ENCODE results near the gene ZNF493.

The ZNF493 gene

DNA sequence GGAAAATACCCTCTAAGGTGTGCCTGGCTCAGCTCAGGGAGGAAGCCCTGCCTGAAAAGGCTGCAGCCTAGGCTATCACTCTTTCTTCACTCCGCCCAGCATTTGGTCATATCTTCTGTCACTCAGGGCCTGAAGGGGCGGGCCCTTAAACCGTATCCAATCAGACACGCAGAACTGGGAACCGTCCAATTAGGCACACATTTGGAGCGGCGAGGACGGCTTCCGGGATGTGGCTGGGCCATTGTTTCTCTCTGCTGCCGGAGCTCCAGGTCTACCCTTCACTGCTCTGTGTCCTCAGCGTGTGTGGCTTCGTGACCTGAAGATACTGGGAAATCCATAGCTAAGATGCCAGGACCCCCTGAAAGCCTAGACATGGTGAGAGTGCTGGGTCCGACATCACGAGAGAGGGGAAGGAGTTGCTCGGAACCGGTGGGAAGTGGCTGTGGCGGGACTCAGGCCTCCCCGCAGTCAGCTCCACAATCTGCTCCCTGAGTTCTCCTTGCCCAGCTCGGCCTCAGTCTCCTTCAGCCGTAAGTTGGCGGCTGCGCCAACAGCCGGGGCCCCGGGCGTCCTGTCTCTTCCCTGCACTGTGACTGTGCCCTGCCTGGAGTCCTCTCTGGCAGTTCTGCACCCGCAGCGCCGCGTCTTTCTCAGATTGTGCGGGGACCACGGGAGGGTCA is at the start of gene ZNF493:
Gene ZNF493 (plus strand): TSS at position 241 of the 680 bp plus-strand sequence. CDS start 105 bp downstream, at position 346.
- DNase-seq, result peak; percentile 93

DNA sequence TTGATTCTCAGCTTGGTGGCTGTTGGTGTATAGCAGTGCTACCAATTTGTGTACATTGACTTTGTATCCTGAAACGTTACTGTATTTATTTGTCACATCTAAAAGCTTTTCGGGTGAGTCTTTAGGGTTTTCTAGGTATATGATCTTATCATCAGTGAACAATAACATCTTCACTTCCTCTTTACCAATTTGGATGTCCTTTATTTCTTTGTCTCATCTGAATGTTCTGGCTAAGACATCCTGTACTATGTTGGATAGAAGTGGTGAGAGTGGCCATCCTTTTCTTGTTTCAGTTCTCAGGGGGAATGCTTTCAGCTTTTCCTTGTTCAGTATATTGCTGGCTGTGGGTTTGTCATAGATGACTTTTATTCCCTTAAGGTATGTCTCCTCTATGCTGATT is 44.1 kb upstream of the ZNF493 start:
- no peak for DNase-seq

DNA sequence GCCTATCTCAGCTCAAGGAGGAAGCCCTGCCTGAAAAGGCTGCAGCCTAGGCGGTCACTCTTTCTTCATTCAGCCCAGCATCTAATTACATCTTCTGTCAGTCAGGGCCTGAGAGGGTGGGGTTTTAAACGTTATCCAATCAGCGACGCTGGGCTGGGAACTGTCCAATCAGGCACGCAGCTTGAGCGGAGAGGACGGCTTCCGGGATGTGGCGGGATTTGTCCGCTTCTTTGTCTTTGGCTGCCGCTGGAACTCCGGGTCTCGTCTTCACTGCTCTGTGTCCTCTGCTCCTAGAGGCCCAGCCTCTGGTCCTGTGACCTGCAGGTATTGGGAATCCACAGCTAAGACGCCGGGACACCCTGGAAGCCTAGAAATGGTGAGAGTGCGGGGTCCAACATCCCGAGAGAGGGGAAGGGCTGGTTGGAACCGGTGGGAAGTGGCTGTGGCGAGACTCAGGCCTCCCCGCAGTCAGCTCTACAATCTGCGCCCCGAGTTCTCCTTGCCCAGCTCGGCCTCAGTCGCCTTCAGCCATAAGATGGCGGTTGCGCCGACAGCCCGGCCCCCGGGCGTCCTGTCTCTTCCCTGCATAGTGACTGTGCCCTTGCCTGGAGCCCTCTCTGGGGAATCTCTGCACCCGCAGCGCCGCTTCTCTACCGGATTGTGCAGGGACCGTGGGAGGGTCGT is 38.0 kb upstream of the ZNF493 start, which contains the start of gene ZNF738:
Gene ZNF738 (plus strand): TSS at position 233 of the 684 bp plus-strand sequence. CDS start 141 bp downstream, at position 374.
- peak; percentile 89 for DNase-seq

DNA sequence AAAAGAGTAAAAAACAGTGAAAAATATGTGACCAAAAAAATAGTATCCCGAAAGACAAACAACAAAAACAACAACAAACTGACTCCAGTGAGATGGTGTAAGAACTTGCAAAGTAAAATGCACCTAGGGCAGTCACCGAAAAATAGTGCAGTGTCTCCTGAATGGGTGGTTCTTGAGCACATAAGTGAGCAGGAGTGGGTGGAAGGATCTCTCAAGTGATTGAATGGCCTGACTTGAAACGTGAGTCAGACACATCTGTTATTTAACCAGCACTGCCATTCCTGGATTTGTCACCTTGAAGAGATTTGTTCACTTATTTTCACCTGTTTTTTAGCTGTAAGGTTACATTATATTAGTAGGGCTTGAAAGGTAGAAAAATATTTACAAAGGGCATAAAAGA is 34.6 kb upstream of the ZNF493 start:
- DNase-seq, result no peak

DNA sequence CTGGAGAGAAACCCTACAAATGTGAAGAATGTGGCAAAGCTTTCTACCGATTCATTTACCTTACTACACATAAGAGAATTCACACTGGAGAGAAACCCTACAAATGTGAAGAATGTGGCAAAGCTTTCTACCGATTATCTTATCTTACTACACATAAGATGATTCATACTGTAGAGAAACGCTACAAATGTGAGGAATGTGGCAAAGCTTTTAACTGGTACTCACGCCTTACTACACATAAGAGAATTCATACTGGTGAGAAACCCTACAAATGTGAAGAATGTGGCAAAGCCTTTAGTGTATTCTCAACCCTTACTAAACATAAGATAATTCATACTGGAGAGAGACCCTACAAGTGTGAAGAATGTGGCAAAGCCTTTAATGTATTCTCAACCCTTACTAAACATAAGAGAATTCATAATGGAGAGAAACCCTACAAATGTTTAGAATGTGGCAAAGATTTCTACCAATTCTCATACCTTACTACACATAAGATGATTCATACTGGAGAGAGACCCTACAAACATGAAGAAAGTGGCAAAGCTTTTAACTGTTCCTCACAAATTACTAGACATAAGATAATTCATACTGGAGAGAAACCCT is 12.9 kb upstream of the ZNF493 start:
- DNase-seq, result no peak

DNA sequence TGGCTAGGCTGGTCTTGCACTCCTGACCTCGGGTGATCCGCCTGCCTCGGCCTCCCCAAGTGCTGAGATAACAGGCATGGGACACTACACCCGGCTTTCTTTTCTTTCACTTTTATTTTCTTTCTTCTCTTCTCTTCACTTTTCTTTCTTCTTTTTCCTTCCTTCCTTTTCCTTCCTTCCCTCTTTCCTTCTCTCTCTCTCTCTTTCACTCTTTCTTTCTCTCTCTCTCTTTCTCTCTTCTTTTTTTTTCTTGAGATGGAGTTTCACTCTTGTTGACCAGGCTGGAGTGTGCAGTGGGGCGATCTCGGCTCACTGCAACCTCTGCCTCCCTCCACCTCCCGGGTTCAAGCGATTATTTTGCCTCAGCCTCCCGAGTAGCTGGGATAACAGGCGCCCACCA is 812 bp upstream of the ZNF493 start:
- no peak for DNase-seq

DNA sequence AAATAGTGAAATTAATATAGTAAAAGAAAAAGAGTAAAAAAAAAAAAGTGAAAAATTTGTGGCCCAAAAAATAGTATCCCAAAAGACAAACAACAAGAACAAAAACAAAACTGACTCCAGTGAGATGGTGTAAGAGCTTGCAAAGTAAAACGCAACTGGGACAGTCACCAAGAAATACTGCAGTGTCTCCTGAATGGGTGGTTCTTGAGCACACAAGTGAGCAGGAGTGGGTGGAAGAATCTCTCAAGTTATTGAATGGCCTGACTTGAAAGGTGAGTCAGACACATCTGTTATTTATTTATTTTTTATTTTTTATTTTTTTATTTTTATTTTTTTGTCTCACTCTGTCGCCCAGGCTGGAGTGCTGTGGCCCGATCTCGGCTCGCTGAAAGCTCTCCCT is 1.9 kb downstream of the ZNF493 start:
- DNase-seq, result no peak

DNA sequence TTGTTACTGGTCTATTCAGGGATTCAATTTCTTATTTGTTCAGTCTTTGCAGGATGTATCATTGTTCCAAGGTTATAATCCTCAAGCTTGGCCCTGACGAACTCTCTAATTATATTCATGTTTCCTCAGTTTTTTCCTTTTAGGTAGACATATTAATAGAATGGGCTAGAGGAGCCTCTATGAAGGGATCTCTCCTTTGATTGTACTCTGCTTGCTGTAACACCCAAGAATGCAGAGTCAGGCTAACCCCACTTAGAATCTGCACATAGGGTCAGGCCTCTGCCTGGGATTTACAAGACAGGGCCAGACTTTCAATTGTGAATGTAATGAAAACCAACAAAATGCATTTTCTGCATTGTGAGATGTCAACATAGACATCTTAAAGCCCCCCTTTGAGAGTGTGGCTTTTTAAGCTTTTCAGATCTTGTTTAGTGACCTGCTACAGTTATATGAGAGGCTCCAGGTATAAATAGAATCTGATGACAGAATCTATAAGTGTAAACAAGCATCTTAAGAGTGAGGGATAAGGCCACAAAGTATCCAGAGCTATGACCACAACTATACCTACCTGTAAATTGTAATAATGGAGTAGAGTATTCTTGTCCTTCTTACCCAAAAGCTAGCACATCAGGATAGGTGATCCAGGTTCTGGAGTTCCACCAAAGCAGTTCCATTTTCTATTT is 5.5 kb downstream of the ZNF493 start:
- no peak for DNase-seq

DNA sequence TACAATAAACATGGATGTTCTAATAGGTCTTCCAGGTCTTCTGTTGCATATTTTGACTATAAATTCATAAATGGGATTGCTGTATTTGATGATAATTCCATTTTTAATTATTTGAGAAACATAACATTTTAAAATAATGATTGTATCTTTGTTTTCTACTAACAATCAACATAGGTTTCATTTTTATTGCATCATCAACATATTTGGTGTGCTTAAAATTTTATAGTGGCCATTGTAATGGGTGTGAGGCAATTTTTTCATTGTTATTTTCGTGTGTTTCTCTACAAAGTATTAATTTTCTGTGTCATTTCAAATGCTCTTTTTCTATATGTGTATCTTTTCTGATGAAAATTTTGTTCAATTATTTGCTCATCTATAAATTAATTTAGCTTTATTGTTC is 13.2 kb downstream of the ZNF493 start:
- no peak for DNase-seq

DNA sequence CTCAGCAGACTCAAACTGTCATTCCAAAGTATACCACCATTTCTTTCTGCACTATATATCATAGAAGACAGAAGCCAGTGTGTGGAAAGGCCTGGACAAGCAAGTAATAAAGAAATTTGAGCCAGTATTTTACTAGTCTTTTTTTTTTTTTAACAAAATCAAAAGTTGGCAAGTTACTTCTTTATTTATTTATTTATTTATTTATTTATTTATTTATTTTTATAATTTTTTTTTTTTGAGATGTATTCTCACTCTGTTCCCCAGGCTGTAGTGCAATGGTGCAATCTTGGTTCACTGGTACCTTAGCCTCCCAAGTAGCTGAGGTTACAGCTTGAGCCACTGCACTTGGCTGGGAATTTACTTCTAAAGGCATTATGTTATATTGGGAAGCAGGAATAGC is 25.3 kb downstream of the ZNF493 start:
- no peak for DNase-seq

DNA sequence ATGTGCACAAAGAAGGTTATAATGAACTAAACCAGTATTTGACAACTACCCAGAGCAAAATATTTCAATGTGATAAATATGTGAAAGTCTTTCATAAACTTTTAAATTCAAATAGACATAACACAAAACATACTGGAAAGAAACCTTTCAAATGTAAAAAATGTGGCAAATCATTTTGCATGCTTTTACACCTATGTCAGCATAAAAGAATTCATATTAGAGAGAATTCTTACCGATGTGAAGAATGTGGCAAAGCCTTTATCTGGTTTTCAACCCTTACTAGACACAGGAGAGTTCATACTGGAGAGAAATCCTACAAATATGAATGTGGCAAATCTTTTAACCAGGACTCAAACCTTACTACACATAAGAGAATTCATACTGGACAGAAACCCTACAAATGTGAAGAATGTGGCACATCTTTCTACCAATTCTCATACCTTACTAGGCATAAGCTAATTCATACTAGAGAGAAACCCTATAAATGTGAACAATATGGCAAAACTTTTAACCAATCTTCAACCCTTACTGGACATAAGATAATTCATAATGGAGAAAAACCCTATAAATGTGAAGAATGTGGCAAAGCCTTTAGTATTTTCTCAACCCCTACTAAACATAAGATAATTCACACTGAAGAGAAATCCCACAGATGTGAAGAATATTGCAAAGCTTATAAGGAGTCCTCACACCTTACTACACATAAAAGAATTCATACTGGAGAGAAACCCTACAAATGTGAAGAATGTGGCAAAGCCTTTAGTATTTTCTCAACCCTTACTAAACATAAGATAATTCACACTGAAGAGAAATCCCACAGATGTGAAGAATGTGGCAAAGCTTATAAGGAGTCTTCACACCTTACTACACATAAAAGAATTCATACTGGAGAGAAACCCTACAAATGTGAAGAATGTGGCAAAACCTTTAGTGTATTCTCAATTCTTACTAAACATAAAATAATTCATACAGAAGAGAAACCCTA is 26.4 kb downstream of the ZNF493 start:
- no peak for DNase-seq

DNA sequence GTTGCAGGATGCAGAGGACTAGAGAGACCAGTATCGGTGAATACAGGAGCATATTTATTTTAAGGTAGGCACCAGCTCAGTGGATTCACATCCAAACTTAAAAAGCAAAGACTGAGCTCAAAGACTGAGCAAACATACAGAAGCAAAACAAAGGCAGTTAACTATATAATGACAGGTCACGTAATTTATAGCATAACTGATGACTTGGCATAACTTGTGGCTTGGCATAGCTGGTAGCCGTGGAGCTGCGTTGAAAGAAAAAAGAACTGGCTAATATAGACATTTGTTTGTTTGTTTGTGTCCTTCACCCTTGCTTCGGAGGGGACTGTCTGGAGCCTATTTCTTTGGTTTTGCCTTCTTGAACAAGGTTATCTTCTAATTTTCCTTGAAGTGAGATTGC is 33.7 kb downstream of the ZNF493 start:
- no peak for DNase-seq

DNA sequence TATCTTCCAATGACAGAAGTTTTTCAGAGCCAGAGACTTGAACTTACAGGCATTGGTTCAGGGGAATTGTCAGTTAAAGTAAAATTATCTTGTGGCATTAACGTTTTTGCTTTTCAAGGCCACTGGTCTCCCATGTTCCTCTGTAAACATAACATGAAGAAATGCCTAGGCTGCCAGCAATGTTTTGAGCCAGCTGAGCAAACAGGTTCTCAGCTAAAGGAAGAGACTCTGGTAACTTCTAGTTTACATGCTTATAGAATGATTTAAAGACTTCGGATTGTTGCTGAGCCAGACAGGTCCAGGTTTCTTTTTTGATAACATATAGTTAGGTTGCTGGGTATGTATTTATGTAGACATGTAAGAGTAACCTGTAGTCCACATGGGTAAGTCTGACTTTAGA is 35.7 kb downstream of the ZNF493 start:
- no peak for DNase-seq

DNA sequence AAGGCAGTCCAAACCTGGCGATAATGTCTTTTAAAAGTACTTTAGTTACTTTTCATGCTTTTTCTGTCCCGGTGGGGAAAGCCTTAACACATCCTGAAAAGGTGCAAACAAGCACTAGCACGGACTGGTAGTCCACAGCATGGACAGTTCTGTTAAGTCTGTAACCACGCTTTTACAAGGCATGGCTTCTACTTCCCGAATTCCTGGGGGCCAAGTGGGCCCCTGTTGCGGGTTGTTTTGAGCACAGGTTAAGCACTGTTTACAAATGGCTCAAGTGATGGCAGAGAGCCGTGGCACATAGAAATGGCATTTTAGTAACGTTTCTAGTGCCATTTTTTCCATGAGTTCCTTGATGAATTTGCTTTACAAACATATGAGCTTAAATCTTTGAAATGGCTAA is 37.6 kb downstream of the ZNF493 start:
- DNase-seq, result no peak

DNA sequence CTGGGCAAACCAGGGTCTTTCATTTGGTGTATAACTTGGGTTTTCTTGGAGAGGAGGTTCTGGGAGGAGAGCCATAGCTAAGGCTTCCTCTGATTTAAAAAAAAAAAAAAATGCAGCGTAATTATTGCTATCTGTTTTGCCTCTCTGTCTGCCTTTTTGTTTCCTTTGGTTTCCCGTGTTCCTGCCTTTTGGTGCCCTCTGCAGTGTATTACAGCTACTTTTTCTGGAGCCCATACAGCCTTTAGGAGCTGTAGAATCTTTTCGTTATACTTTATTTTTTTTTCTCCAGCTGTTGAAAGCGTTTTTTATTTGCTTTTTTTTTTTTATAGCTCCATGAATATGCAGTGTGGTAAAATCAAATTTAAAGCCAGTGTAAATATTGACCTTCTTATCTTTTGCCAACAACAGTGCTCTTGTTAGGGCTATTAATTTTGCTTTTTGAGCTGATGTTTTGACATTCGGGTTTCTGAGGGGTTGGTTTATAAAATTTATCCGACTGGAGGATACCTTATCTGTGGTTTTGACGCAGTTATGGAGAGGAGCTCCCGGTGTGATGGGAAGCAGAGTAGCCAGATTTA is 38.1 kb downstream of the ZNF493 start:
- no peak for DNase-seq

DNA sequence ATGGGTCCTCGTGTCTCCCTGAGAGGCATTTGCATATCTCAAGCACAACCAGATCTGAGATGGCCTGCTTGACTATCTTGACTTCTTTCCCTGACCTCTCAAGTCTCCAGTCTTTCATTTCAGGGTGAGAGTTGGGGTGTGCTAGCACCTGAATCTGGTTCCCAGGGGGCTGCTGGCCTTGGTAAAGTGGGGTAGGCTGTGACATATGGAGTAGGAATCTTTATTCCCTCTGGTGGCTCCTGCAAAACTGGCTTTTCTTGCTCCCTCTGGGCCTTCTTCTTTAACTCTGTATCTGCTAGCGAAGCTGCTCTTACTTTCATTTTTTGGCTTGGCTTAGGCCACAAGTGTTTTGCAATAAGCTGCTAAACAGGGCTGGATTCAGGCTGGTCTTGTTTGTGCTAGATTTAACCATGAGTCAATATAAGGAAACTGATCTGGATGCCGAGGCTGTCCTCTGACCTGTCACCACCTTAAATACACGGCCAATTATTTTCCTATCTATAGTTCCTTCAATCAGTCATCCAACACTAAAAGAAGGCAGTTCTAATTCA is 42.3 kb downstream of the ZNF493 start:
- DNase-seq, result no peak

DNA sequence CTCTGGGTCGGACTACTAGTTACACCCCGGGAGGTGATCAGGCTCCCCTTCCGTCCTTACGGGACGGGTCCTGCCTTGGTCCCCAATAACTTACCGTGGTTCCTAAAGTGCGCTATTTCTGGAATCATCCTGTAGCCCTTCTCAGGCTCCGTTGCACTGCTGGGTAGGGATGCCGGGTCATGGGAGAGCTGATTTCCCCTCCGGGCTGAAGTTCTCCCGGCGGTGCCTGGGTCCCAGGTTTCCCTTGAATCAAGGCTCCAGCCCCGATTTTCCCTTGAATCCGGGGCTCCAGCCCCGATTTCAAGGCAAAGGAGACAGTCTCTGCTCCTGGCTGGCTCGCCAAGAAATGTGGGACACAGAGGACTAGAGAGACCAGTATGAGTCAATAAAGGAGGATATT is 43.4 kb downstream of the ZNF493 start:
- no peak for DNase-seq

DNA sequence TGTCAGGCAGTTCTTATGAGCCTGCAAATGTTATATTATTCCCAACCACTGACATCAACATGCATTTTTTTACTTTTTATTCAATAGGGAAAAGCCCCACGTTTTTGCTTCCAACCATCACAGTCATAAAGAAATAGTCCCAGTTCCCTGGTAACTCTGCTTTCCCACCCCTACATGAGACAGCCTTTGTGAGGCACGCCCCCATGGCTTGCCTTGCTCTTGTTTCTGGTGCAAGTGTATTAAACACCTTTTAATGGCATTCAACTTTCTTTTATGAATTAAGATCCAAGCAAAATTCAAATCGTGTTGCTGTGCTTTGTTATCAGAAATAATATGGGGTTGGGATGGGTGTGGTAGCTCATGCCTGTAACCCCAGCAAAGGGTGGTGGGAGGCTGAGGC is 54.3 kb downstream of the ZNF493 start:
- DNase-seq, result no peak

DNA sequence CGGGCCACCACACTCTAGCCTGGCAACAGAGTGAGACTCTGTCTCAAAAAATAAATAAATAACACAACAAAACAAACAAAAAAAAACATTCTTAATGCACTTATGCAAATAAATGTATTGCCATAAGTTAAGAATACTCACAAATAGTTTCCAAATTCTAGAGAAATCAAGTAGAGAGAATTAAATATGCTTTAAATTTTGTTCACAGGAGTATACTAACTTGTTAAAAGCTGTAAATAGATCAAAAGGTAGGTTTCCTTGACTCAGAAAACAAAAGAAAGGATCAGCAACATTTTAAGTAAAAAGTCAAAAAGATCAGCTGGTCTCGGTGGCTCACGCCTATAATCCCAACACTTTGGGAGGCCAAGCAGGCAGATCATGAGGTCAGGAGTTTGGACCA is 58.0 kb downstream of the ZNF493 start:
- DNase-seq, result no peak

DNA sequence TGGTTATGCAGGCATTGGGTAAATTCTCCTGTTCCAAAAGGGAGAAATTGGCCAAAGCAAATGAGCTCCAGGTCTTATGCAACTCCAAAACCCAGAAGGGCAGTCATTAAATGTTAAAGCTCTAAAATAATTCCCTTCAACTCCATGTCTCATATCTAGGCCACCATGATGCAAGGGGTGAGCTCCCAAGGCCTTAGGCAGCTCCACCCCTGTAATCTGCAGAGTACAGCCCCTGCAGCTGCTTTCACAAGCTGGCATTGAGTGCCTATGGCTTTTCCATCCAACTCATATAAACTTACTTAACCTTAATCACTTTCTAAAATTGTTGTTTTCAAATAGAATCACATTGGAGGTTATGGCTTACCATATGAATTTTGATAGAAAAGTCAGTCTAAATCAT is 63.8 kb downstream of the ZNF493 start:
- no peak for DNase-seq

DNA sequence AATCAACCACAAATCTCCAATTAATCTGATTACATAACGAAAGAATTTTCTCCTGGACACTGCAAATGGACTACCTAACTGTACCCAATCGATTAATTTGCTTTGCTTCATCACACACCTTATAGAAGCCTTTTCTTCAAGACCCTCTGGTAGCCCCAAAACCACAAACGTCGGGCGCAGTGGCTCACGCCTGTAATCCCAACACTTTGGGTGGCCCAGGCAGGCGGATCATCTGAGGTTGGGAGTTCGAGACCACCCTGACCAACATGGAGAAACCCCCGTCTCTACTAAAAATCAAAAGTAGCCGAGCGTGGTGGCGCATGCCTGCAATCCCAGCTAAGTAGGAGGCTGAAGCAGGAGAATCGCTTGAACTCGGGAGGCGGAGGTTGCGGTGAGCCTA is 65.6 kb downstream of the ZNF493 start:
- no peak for DNase-seq

Measured in stimulated activated CD4-positive, alpha-beta T cell treated with anti-CD3 and anti-CD28 coated beads, Interleukin-4, amount 100 ng/mL, for 24 hours (primary cell).